Keratinocyte (primary cell): Measurements from ENCODE around the gene KIR3DL1. TPM values are rescaled to one million over a fixed set of nuclear protein-coding genes. Genes with fewer than 3 reads are reported as not detected.
"Not testable (repeated sequence)": the region's sequence is repeated elsewhere in the genome, so short reads cannot be mapped to it uniquely, and the experiment has no call there.

Experiments used
- DNase-seq: peaks from one replicate; pipeline ENCODE4 v3.0.0-alpha.2; 2011; ENCODE audit warnings: low read depth, missing footprints, low spot score
- FAIRE-seq: peaks from 2 replicates; lab custom pipeline; 2011; peaks lifted over from hg19 to GRCh38; lab: Jason Lieb, UNC
- H2AFZ ChIP-seq: 2 replicates; pipeline ENCODE4 v1.6.0; 2012; ENCODE audit warnings: low read length, control low read depth, inconsistent platforms; ENCODE audit not compliant: control insufficient read depth
- H3K27ac ChIP-seq: 2 replicates; pipeline ENCODE4 v1.5.1; 2011; ENCODE audit warnings: low read length; ENCODE audit not compliant: control insufficient read depth, insufficient read depth
- H3K27me3 ChIP-seq: 3 replicates; pipeline ENCODE4 v1.6.0; 2011; ENCODE audit warnings: low read length; ENCODE audit not compliant: control insufficient read depth, insufficient read depth; ENCODE audit errors: extremely low read depth
- H3K36me3 ChIP-seq, 2 experiments: 2 replicates in 1 of 2; 3 replicates in 1 of 2; pipeline ENCODE4 v1.5.1; 2011; ENCODE audit warnings: low read length in 2 of 2, mild to moderate bottlenecking in 1 of 2; ENCODE audit not compliant: control insufficient read depth in 2 of 2, insufficient read depth in 2 of 2; ENCODE audit errors: extremely low read depth in 1 of 2
- H3K4me1 ChIP-seq: 3 replicates; pipeline ENCODE4 v1.5.1; 2011; ENCODE audit warnings: low read length; ENCODE audit not compliant: control insufficient read depth, insufficient read depth; ENCODE audit errors: extremely low read depth
- H3K4me2 ChIP-seq: 3 replicates; pipeline ENCODE4 v1.6.0; 2011; ENCODE audit warnings: low read depth, low read length; ENCODE audit not compliant: control insufficient read depth, insufficient read depth; ENCODE audit errors: extremely low read depth
- H3K4me3 ChIP-seq, 3 experiments: fragments of 200-600 bp in 1 of 3; sonication (generic) in 1 of 3; 2 replicates in 2 of 3; 3 replicates in 1 of 3; pipeline ENCODE4 v1.5.1; 2011 to 2016; ENCODE audit warnings: low read length in 3 of 3, mild to moderate bottlenecking in 3 of 3, control low read depth in 2 of 3, inconsistent platforms in 1 of 3, low read depth in 1 of 3, mixed read lengths in 1 of 3, mixed run types in 1 of 3, moderate library complexity in 1 of 3; ENCODE audit not compliant: control insufficient read depth in 2 of 3, insufficient read depth in 2 of 3; ENCODE audit errors: extremely low read depth in 1 of 3
- H3K79me2 ChIP-seq: 2 replicates; pipeline ENCODE4 v1.6.0; 2012; ENCODE audit warnings: low read length; ENCODE audit not compliant: control insufficient read depth, insufficient read depth
- H3K9ac ChIP-seq: 3 replicates; pipeline ENCODE4 v1.6.0; 2011; ENCODE audit warnings: low read length; ENCODE audit not compliant: control insufficient read depth, insufficient read depth; ENCODE audit errors: extremely low read depth
- H3K9me1 ChIP-seq: 3 replicates; pipeline ENCODE4 v1.6.0; 2011; ENCODE audit warnings: low read length; ENCODE audit not compliant: control insufficient read depth, insufficient read depth; ENCODE audit errors: extremely low read depth
- H3K9me3 ChIP-seq: 2 replicates; pipeline ENCODE4 v1.5.1; 2012; ENCODE audit warnings: low read depth, low read length; ENCODE audit not compliant: control insufficient read depth
- H4K20me1 ChIP-seq: 3 replicates; pipeline ENCODE4 v1.6.0; 2011; ENCODE audit warnings: low read length; ENCODE audit not compliant: control insufficient read depth, insufficient read depth; ENCODE audit errors: extremely low read depth
- EZH2 ChIP-seq: IDR thresholded peaks from one replicate; pipeline ENCODE4 v1.6.1; 2012; ENCODE audit warnings: inconsistent platforms, mild to moderate bottlenecking, low read length, moderate library complexity
- dilution Hi-C: fragments of 300-500 bp; cut with MboI; formaldehyde crosslinking; loops from one replicate; pipeline ENCODE4 v1.7.0; 2020; ENCODE audit warnings: low sequenced_read_pairs; ENCODE audit not compliant: extremely low pct_ligation_motif_present
- polyA plus RNA-seq, 5 experiments: library from polyadenylated mRNA; depleted of rRNA in 3 of 5; stranded (reverse) in 3 of 5; stranded (forward) in 1 of 5; unstranded in 1 of 5; fragments of >200 nt; gene quantifications; 1 replicate in 1 of 5; 2 replicates in 3 of 5; 3 replicates in 1 of 5; pipeline versions ENCODE4 v1.2.1 to v1.2.3, GENCODE V29; 2011 to 2012; ENCODE audit warnings: missing spikeins in 2 of 5, low read depth in 1 of 5, low replicate concordance in 1 of 5
- TF ChIP-seq, protein P1 (sequence below), 3 experiments: IDR thresholded peaks in 1 of 3; conservative IDR thresholded peaks in 1 of 3; optimal IDR thresholded peaks in 1 of 3; 2 replicates in 2 of 3; 3 replicates in 1 of 3; pipeline versions ENCODE3 to v1.5.1; 2011; ENCODE audit warnings: low read length in 3 of 3, mild to moderate bottlenecking in 3 of 3, moderate library complexity in 2 of 3, control low read depth in 1 of 3, inconsistent platforms in 1 of 3; ENCODE audit not compliant: insufficient read depth in 2 of 3; ENCODE audit errors: extremely low read depth in 1 of 3

Gene KIR3DL1
- polyA plus RNA-seq, 1 donor (not counting 4 experiments of a cell fraction or from before 2014, with no cell fraction given), result not detected

- Histone ChIP-seq H2AFZ (no peak overlapping the region), H3K9ac (no peak overlapping the region), H3K27me3 (no peaks in the 10 kb centered on the region), H4K20me1 (no peaks in the 10 kb centered on the region), H3K79me2 (no peaks in the 10 kb centered on the region), H3K4me2 (no peak overlapping the region), H3K9me1 (no peaks in the 10 kb centered on the region), H3K27ac (no peak overlapping the region), H3K4me3 (no peak overlapping the region), H3K36me3 (no peaks in the 10 kb centered on the region), H3K4me1 (no peaks in the 10 kb centered on the region), H3K9me3 (no peaks in the 10 kb centered on the region)
- DNase-seq (no peak), FAIRE-seq (no peak)
- dilution Hi-C loops, result no loop called here
- TF ChIP-seq EZH2, result no peak
- TF ChIP-seq, protein P1, sequence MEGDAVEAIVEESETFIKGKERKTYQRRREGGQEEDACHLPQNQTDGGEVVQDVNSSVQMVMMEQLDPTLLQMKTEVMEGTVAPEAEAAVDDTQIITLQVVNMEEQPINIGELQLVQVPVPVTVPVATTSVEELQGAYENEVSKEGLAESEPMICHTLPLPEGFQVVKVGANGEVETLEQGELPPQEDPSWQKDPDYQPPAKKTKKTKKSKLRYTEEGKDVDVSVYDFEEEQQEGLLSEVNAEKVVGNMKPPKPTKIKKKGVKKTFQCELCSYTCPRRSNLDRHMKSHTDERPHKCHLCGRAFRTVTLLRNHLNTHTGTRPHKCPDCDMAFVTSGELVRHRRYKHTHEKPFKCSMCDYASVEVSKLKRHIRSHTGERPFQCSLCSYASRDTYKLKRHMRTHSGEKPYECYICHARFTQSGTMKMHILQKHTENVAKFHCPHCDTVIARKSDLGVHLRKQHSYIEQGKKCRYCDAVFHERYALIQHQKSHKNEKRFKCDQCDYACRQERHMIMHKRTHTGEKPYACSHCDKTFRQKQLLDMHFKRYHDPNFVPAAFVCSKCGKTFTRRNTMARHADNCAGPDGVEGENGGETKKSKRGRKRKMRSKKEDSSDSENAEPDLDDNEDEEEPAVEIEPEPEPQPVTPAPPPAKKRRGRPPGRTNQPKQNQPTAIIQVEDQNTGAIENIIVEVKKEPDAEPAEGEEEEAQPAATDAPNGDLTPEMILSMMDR (optimal IDR thresholded peaks at IDR 0.05 in 1 of 3, IDR thresholded peaks at IDR 0.05 in 1 of 3, conservative IDR thresholded peaks at IDR 0.05 in 1 of 3; ENCODE audit: extremely low read depth in 1 of 3, insufficient read depth in 2 of 3, low read length in 3 of 3), result no peak
Observed at GRCh38 chr19:54817670-54818536, 1.6 kb downstream of the KIR3DL1 start.

DNA sequence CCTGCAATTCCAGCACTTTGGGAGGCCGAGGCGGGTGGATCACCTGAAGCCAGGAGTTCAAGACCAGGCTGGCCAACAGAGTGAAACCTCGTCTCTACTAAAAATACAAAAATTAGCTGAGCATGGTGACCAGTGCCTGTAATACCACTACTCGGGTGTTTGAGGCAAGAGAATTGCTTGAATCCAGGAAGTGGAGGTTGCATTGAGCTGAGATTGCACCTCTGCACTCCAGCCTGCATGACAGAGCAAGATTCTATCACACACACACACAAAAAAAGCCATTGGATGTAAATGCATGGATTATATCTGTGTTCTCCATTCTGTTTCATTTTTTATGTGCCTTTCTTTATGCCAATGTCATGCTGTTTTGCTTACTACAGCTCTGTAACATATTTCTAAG is 8.1 kb downstream of the KIR3DL1 start:
- H4K20me1 ChIP-seq, H3K79me2 ChIP-seq, H3K27ac ChIP-seq, H3K9me1 ChIP-seq, H3K4me3 ChIP-seq, dilution Hi-C loops, H2AFZ ChIP-seq, H3K9me3 ChIP-seq, DNase-seq, H3K36me3 ChIP-seq, H3K4me2 ChIP-seq, FAIRE-seq, H3K27me3 ChIP-seq, H3K4me1 ChIP-seq, H3K9ac ChIP-seq: not testable (repeated sequence)

- H3K9me3 ChIP-seq, H3K4me2 ChIP-seq, H3K4me3 ChIP-seq, H3K27me3 ChIP-seq, H3K36me3 ChIP-seq, H2AFZ ChIP-seq, H3K27ac ChIP-seq, DNase-seq, FAIRE-seq, H4K20me1 ChIP-seq, H3K4me1 ChIP-seq, H3K79me2 ChIP-seq, H3K9me1 ChIP-seq, dilution Hi-C loops, H3K9ac ChIP-seq: not testable (repeated sequence)
Observed at GRCh38 chr19:54825326-54825725, 9.1 kb downstream of the KIR3DL1 start.

DNA sequence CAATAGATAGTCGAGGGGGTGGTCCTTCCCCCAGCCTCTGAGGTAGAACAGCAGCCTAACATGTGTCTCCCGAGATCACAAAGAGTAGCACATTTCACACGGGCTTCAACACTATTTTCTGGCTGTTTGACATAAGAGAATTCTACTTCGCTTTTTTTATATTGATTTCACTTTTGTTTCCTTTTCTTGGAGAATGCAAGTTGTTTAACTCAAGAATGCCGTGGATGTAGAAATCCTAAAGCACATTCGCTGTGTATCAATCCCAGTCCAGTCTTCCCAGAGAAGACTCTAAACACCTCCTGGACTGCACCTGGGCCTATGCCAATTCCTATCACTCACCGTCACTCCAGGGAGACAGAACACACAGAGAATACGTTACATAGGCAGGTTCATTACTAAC is 11.8 kb downstream of the KIR3DL1 start:
- H3K9me3 ChIP-seq, FAIRE-seq, H3K36me3 ChIP-seq, H3K4me3 ChIP-seq, H4K20me1 ChIP-seq, H3K4me2 ChIP-seq, H3K27ac ChIP-seq, H3K9ac ChIP-seq, H3K27me3 ChIP-seq, H2AFZ ChIP-seq, DNase-seq, H3K4me1 ChIP-seq, H3K9me1 ChIP-seq, dilution Hi-C loops, H3K79me2 ChIP-seq: not testable (repeated sequence)
